Bronchial epithelial cell (primary cell): Measurements from ENCODE around the gene GIGYF1. TPM values are rescaled to one million over a fixed set of nuclear protein-coding genes. Genes with fewer than 3 reads are reported as not detected.
"Not testable (repeated sequence)": the region's sequence is repeated elsewhere in the genome, so short reads cannot be mapped to it uniquely, and the experiment has no call there.

ENCODE experiments used
- DNase-seq: peaks from one replicate; pipeline ENCODE4 v3.0.0-alpha.2; 2010; ENCODE audit warnings: low read depth
- FAIRE-seq: peaks from 2 replicates; lab custom pipeline; 2011; peaks lifted over from hg19 to GRCh38; lab: Jason Lieb, UNC
- H3K27me3 ChIP-seq: 2 replicates; pipeline ENCODE4 v1.5.1; 2011; ENCODE audit warnings: low read length; ENCODE audit not compliant: control insufficient read depth, insufficient read depth
- H3K36me3 ChIP-seq: 2 replicates; pipeline ENCODE4 v1.5.1; 2011; ENCODE audit warnings: low read length; ENCODE audit not compliant: control insufficient read depth, insufficient read depth
- H3K4me3 ChIP-seq: 2 replicates; pipeline ENCODE4 v1.5.1; 2011; ENCODE audit warnings: mild to moderate bottlenecking, low read depth, low read length, control low read depth
- total RNA-seq: library from RNA; depleted of rRNA; stranded (reverse); fragments of >200 nt; gene quantifications from 2 replicates; pipeline ENCODE4 v1.2.1, GENCODE V29; 2014
- TF ChIP-seq, protein P1 (sequence below): IDR thresholded peaks from 2 replicates; pipeline ENCODE4 v1.5.1; 2011; ENCODE audit warnings: mild to moderate bottlenecking, moderate library complexity, low read length, control low read depth, inconsistent platforms; ENCODE audit not compliant: insufficient read depth, severe bottlenecking

Gene GIGYF1
- total RNA-seq, 1 donor from 2014 or later: 14.2 TPM

DNA sequence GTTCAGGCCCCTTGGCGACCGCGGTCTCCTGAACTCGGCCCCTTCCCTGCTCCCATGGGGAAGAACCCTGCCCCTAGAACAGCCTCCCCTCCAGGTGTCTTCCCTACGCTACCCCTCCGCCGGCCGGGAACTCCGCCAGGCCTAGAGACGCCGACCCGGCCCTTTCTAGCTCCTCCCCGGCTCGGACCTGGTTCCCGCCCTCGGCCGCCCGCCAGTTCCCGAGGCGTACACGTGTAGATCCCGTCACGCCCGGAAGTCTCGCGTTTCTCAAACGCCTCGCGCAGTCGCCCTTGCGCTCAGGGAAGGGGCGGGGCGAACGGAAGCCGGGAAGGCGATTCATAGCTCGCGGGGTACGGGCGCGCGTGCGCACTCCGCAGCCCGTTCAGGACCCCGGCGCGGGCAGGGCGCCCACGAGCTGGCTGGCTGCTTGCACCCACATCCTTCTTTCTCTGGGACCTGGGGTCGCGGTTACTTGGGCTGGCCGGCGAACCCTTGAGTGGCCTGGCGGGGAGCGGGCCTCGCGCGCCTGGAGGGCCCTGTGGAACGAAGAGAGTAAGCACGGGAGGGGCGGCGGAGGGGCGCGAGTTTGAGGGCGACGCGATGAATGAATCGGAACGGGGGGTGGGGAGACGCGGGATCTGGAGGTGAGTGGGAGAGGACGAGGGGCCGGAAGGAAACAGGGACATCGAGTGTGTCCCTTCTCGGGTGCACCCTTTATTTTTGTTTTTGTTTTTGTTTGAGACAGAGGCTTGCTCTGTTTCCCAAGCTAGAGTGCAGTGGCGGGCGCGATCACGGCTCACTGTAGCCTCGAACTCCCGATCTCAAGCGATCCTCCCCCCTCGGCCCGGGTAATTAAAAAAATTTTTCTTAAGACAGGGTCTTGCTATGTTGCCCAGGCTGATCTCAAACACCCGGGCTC is 12.0 kb upstream of the GIGYF1 start, which contains the start of gene POP7:
Gene POP7, plus strand, starts transcription at position 369 of the 919 bp plus-strand sequence. CDS start 710 bp downstream, outside the sequence.
- peak; percentile 89 for DNase-seq
- no peak for FAIRE-seq
- H3K4me3 ChIP-seq: peak within 1 kb of the TSS; percentile 97
- H3K27me3 ChIP-seq: no peaks in the 10 kb centered on the region
- TF ChIP-seq, protein P1, sequence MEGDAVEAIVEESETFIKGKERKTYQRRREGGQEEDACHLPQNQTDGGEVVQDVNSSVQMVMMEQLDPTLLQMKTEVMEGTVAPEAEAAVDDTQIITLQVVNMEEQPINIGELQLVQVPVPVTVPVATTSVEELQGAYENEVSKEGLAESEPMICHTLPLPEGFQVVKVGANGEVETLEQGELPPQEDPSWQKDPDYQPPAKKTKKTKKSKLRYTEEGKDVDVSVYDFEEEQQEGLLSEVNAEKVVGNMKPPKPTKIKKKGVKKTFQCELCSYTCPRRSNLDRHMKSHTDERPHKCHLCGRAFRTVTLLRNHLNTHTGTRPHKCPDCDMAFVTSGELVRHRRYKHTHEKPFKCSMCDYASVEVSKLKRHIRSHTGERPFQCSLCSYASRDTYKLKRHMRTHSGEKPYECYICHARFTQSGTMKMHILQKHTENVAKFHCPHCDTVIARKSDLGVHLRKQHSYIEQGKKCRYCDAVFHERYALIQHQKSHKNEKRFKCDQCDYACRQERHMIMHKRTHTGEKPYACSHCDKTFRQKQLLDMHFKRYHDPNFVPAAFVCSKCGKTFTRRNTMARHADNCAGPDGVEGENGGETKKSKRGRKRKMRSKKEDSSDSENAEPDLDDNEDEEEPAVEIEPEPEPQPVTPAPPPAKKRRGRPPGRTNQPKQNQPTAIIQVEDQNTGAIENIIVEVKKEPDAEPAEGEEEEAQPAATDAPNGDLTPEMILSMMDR: no peak
- peaks cover 2% of the 10 kb centered on the region for H3K36me3 ChIP-seq

DNA sequence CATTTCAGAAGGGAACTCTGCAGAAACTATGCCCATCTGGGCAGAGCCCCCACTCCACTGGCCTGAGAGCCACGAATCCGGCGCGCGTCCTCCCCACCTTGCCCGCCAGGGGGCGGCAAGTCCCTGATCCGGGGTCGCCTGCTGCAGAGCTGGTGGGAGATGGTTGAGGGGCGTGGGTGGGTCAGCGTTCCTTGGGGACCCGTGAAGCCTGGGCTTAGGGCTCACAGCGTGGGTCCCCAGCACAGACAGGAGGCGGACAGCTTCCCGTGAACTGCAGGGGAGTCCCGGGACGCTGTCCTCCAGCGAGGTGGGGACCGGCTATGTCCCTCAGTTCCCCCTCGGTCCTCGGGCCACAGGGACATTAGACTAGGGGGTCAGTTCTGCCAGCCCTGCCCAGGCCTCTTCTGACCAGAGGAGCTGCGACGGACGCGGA is 11.3 kb upstream of the GIGYF1 start:
- Histone ChIP-seq H3K4me3 (peak overlapping the region; percentile 97), H3K36me3 (peaks cover 2% of the 10 kb centered on the region), H3K27me3 (no peaks in the 10 kb centered on the region)
- TF ChIP-seq, protein P1: peak; percentile 93
- FAIRE-seq: no peak
- DNase-seq: peak; percentile 33

DNA sequence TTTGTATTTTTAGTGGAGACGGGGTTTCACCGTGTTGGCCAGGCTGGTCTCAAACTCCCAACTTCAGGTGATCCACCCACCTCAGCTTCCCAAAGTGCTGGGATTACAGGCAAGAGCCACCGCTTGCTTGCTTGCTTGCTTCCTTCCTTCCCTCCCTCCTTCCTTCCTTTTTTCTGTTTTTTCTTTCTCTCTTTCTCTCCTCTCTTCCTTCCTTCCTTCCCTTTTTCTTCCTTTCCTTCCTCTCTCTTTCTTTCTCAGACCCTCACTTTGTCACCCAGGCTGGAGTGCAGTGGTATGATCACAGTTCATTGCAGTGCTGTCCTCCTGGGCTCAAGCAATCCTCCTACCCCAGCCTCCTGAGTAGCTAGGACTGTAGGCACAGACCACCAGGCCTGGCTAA is 7.0 kb upstream of the GIGYF1 start:
- DNase-seq, H3K27me3 ChIP-seq: not testable (repeated sequence)

DNA sequence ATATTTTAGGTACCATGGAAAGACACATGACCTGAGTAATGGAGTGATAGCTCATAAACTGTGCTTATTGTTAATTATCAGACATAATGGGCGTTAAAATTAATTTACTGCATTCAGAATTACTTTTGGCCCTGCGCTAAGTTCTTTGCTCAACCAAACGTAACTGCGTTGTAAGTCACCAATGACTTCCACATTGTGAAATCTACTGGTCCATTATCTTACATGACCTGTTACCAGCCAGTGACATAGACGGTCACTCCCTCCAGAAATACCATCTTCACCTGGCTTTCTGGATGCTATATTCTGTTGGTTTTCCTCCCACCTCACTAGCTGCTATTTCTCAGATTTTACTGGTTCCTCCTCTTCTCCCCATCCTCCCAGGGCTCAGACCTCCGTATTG is 5.0 kb upstream of the GIGYF1 start:
- TF ChIP-seq, protein P1: no peak
- H3K36me3 ChIP-seq: no peaks in the 10 kb centered on the region
- FAIRE-seq (no peak), DNase-seq (no peak)
- no peak overlapping the region for H3K4me3 ChIP-seq
- H3K27me3 ChIP-seq: no peaks in the 10 kb centered on the region

More for the DNA sequence above, 7.0 kb upstream of the GIGYF1 start:
- not testable (repeated sequence) for FAIRE-seq, H3K36me3 ChIP-seq, H3K4me3 ChIP-seq

DNA sequence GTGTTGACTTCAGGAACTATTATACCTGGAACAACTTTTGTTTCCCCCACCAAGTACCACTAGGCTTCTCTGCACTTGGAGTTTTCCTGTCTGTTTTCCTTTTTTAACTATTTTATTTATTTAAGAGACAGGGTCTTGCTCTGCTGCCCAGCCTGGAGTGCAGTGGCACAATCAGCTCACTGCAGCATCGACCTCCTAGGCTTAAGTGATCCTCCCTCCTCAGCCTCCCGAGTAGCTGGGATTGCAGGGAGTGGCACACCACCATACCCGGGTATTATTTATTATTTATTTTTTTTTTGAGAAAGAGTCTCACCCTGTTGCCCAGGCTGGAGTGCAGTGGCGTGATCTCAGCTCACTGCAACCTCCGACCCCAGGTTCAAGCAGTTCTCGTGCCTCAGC is 2.1 kb upstream of the GIGYF1 start:
- no peaks in the 10 kb centered on the region for H3K36me3 ChIP-seq
- TF ChIP-seq, protein P1: no peak
- H3K4me3 ChIP-seq: no peak overlapping the region
- DNase-seq (no peak), FAIRE-seq (no peak)
- no peaks in the 10 kb centered on the region for H3K27me3 ChIP-seq

GRCh38 chr7:100693312-100694097 is 545 bp downstream of the GIGYF1 start:
- TF ChIP-seq, protein P1: no peak

More at GRCh38 chr7:100693312-100694097, 545 bp downstream of the GIGYF1 start:
- DNase-seq: no peak
- Histone ChIP-seq H3K4me3 (peak overlapping the region; percentile 67), H3K36me3 (peaks cover 11% of the 10 kb centered on the region), H3K27me3 (no peaks in the 10 kb centered on the region)
- no peak for FAIRE-seq
